ENCODE measurements around the gene INTS11. TPM values are rescaled to one million over a fixed set of nuclear protein-coding genes. Genes with fewer than 3 reads are reported as not detected.

INTS11 gene
- total and polyA plus RNA-seq, 2 of the 13 experiments (the other 11 are each of a cell fraction or from before 2014, with no cell fraction given) = 52.8 to 94.8 TPM

DNA sequence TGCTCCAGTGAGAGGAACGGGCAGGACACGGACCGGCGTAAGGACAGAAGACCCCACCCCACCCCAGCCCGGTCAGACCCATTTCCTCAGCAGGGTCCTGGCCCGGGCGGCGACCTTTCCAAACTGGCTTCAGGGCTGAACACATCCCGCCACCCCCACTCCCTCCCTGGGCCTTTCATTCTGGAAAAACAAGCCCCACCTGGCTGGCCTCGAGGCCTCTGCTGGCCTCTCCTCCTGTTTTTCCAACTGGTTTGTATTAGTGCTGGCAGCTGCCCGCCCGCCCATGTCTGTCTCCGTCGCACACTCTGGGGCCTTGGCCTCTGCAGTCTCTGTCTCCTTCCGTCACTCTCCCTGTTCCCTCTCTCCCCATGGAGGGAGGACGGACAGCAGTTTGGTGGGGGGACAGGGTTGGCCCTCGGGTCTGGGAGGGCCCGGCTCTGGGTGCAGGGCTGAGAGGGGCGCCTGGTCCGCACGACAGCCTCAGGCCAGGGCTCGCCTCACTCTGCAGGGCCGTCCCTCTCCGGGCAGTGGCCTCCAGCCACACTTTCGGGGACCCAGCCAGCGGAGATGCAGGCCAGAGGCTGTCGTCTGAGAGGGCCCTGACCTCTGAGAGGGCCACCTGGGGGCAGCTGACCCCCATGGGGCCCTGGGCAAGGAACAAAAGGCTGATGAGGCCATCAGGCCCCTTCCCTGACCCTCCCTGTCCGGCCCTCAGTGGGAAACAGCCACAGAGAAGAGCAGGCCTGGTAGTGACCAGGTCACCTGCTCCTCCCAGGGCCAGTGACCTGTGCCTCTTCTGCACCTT, 35.4 kb upstream of the INTS11 start (continued):
- TF ChIP-seq, protein P1, sequence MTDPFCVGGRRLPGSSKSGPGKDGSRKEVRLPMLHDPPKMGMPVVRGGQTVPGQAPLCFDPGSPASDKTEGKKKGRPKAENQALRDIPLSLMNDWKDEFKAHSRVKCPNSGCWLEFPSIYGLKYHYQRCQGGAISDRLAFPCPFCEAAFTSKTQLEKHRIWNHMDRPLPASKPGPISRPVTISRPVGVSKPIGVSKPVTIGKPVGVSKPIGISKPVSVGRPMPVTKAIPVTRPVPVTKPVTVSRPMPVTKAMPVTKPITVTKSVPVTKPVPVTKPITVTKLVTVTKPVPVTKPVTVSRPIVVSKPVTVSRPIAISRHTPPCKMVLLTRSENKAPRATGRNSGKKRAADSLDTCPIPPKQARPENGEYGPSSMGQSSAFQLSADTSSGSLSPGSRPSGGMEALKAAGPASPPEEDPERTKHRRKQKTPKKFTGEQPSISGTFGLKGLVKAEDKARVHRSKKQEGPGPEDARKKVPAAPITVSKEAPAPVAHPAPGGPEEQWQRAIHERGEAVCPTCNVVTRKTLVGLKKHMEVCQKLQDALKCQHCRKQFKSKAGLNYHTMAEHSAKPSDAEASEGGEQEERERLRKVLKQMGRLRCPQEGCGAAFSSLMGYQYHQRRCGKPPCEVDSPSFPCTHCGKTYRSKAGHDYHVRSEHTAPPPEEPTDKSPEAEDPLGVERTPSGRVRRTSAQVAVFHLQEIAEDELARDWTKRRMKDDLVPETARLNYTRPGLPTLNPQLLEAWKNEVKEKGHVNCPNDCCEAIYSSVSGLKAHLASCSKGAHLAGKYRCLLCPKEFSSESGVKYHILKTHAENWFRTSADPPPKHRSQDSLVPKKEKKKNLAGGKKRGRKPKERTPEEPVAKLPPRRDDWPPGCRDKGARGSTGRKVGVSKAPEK (CRISPR knock-in tag; IDR thresholded peaks at IDR 0.05; ENCODE audit: borderline replicate concordance) = no peak
- TF ChIP-seq, protein P2, sequence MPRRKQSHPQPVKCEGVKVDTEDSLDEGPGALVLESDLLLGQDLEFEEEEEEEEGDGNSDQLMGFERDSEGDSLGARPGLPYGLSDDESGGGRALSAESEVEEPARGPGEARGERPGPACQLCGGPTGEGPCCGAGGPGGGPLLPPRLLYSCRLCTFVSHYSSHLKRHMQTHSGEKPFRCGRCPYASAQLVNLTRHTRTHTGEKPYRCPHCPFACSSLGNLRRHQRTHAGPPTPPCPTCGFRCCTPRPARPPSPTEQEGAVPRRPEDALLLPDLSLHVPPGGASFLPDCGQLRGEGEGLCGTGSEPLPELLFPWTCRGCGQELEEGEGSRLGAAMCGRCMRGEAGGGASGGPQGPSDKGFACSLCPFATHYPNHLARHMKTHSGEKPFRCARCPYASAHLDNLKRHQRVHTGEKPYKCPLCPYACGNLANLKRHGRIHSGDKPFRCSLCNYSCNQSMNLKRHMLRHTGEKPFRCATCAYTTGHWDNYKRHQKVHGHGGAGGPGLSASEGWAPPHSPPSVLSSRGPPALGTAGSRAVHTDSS (CRISPR knock-in tag; conservative IDR thresholded peaks at IDR 0.05) = no peak
- TF ChIP-seq, protein P3, sequence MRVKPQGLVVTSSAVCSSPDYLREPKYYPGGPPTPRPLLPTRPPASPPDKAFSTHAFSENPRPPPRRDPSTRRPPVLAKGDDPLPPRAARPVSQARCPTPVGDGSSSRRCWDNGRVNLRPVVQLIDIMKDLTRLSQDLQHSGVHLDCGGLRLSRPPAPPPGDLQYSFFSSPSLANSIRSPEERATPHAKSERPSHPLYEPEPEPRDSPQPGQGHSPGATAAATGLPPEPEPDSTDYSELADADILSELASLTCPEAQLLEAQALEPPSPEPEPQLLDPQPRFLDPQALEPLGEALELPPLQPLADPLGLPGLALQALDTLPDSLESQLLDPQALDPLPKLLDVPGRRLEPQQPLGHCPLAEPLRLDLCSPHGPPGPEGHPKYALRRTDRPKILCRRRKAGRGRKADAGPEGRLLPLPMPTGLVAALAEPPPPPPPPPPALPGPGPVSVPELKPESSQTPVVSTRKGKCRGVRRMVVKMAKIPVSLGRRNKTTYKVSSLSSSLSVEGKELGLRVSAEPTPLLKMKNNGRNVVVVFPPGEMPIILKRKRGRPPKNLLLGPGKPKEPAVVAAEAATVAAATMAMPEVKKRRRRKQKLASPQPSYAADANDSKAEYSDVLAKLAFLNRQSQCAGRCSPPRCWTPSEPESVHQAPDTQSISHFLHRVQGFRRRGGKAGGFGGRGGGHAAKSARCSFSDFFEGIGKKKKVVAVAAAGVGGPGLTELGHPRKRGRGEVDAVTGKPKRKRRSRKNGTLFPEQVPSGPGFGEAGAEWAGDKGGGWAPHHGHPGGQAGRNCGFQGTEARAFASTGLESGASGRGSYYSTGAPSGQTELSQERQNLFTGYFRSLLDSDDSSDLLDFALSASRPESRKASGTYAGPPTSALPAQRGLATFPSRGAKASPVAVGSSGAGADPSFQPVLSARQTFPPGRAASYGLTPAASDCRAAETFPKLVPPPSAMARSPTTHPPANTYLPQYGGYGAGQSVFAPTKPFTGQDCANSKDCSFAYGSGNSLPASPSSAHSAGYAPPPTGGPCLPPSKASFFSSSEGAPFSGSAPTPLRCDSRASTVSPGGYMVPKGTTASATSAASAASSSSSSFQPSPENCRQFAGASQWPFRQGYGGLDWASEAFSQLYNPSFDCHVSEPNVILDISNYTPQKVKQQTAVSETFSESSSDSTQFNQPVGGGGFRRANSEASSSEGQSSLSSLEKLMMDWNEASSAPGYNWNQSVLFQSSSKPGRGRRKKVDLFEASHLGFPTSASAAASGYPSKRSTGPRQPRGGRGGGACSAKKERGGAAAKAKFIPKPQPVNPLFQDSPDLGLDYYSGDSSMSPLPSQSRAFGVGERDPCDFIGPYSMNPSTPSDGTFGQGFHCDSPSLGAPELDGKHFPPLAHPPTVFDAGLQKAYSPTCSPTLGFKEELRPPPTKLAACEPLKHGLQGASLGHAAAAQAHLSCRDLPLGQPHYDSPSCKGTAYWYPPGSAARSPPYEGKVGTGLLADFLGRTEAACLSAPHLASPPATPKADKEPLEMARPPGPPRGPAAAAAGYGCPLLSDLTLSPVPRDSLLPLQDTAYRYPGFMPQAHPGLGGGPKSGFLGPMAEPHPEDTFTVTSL (CRISPR knock-in tag; IDR thresholded peaks at IDR 0.05; ENCODE audit: borderline replicate concordance) = no peak
- TF ChIP-seq MBD4 (IDR thresholded peaks at IDR 0.05; ENCODE audit: borderline replicate concordance, low read length) = no peak
- TF ChIP-seq, protein P4, sequence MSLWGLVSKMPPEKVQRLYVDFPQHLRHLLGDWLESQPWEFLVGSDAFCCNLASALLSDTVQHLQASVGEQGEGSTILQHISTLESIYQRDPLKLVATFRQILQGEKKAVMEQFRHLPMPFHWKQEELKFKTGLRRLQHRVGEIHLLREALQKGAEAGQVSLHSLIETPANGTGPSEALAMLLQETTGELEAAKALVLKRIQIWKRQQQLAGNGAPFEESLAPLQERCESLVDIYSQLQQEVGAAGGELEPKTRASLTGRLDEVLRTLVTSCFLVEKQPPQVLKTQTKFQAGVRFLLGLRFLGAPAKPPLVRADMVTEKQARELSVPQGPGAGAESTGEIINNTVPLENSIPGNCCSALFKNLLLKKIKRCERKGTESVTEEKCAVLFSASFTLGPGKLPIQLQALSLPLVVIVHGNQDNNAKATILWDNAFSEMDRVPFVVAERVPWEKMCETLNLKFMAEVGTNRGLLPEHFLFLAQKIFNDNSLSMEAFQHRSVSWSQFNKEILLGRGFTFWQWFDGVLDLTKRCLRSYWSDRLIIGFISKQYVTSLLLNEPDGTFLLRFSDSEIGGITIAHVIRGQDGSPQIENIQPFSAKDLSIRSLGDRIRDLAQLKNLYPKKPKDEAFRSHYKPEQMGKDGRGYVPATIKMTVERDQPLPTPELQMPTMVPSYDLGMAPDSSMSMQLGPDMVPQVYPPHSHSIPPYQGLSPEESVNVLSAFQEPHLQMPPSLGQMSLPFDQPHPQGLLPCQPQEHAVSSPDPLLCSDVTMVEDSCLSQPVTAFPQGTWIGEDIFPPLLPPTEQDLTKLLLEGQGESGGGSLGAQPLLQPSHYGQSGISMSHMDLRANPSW (CRISPR knock-in tag; IDR thresholded peaks at IDR 0.05; ENCODE audit: borderline replicate concordance) = no peak
- peak; percentile 65; the same call in 1 of the 2 replicates for TF ChIP-seq ZNF430 (CRISPR knock-in tag; IDR thresholded peaks at IDR 0.05)
- TF ChIP-seq, protein P5, sequence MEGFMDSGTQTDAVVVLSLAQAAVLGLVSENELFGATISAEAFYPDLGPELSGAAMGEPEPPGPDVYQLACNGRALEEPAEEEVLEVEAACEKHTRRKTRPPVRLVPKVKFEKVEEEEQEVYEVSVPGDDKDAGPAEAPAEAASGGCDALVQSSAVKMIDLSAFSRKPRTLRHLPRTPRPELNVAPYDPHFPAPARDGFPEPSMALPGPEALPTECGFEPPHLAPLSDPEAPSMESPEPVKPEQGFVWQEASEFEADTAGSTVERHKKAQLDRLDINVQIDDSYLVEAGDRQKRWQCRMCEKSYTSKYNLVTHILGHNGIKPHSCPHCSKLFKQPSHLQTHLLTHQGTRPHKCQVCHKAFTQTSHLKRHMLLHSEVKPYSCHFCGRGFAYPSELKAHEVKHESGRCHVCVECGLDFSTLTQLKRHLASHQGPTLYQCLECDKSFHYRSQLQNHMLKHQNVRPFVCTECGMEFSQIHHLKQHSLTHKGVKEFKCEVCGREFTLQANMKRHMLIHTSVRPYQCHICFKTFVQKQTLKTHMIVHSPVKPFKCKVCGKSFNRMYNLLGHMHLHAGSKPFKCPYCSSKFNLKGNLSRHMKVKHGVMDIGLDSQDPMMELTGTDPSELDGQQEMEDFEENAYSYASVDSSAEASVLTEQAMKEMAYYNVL (CRISPR knock-in tag; IDR thresholded peaks at IDR 0.05; ENCODE audit: borderline replicate concordance) = peak; percentile 52; the same call in 1 of the 2 replicates
- no peak for TF ChIP-seq KLF13 (CRISPR knock-in tag; IDR thresholded peaks at IDR 0.05)
- 0 out of 2 replicates have a peak, but pooled peaks have one; percentile 22 for TF ChIP-seq PITX1 (CRISPR knock-in tag; IDR thresholded peaks at IDR 0.05)
- no peak for TF ChIP-seq TBL1XR1 (IDR thresholded peaks at IDR 0.05; ENCODE audit: borderline replicate concordance, low read length, partially characterized antibody)
